HCT116 (cell line): ENCODE results near the gene PLCXD3.

Experiments
- JUND ChIP-seq: IDR thresholded peaks from 2 replicates; pipeline ENCODE4 v1.6.1; 2012
- POLR2A ChIP-seq: IDR thresholded peaks from 2 replicates; pipeline ENCODE4 v1.7.0; 2011; ENCODE audit warnings: borderline replicate concordance; ENCODE audit not compliant: insufficient read depth, insufficient read length; ENCODE audit errors: extremely low read depth
- POLR2AphosphoS5 ChIP-seq: IDR thresholded peaks from 2 replicates; pipeline ENCODE4 v1.6.1; 2011; ENCODE audit warnings: mild to moderate bottlenecking, low read depth, low read length, moderate library complexity
- SIN3A ChIP-seq: IDR thresholded peaks from 2 replicates; pipeline ENCODE4 v1.6.1; 2012; ENCODE audit warnings: low read depth
- TF ChIP-seq, protein P1 (sequence below), 3 experiments: fragments of 200-600 bp in 1 of 3; sonication (generic) in 1 of 3; IDR thresholded peaks in 2 of 3; conservative IDR thresholded peaks in 1 of 3; 2 replicates each; pipeline ENCODE4 v1.5.1; 2012 to 2017; ENCODE audit warnings: low read depth in 2 of 3, low read length in 2 of 3, antibody characterized with exemption in 1 of 3, borderline replicate concordance in 1 of 3, control low read depth in 1 of 3, mild to moderate bottlenecking in 1 of 3, mixed read lengths in 1 of 3, mixed run types in 1 of 3, moderate library complexity in 1 of 3; ENCODE audit not compliant: insufficient read depth in 1 of 3

DNA sequence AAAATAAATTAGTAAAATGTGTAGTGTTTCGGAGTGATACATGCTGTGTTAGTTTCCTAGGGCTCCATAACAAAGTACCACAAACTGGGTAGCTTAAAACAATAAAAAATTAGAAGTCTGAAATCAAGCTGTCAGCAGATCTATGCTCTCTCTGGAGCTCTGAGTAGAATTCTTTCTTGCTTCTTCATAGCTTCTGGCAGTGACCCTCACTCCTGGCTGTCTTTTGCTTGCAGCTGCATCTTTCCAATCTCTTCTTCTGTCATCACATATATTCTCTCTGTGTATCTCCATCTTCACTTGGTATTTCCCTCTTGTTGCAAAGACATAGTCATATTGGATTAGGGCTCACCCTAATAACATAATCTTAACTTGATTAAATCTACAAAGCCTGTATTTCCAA, 37.6 kb upstream of the PLCXD3 start:
- TF ChIP-seq JUND, result no peak
- no peak for TF ChIP-seq POLR2AphosphoS5
- TF ChIP-seq, protein P1, sequence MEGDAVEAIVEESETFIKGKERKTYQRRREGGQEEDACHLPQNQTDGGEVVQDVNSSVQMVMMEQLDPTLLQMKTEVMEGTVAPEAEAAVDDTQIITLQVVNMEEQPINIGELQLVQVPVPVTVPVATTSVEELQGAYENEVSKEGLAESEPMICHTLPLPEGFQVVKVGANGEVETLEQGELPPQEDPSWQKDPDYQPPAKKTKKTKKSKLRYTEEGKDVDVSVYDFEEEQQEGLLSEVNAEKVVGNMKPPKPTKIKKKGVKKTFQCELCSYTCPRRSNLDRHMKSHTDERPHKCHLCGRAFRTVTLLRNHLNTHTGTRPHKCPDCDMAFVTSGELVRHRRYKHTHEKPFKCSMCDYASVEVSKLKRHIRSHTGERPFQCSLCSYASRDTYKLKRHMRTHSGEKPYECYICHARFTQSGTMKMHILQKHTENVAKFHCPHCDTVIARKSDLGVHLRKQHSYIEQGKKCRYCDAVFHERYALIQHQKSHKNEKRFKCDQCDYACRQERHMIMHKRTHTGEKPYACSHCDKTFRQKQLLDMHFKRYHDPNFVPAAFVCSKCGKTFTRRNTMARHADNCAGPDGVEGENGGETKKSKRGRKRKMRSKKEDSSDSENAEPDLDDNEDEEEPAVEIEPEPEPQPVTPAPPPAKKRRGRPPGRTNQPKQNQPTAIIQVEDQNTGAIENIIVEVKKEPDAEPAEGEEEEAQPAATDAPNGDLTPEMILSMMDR (IDR thresholded peaks at IDR 0.05 in 2 of 3, conservative IDR thresholded peaks at IDR 0.05 in 1 of 3; ENCODE audit: borderline replicate concordance in 1 of 3, insufficient read depth in 1 of 3, low read depth in 2 of 3, low read length in 2 of 3), result no peak
- TF ChIP-seq SIN3A, result no peak
- no peak for TF ChIP-seq POLR2A
